Muscle layer of colon (tissue), 2 donors: ENCODE data around the gene C3.
"Not testable (repeated sequence)": the region's sequence is repeated elsewhere in the genome, so short reads cannot be mapped to it uniquely, and the experiment has no call there.

ENCODE experiments used
- H3K27ac ChIP-seq: one replicate; pipeline ENCODE4 v1.7.0; 2013; ENCODE audit warnings: low read depth, mild to moderate bottlenecking, low read length, moderate library complexity
- H3K27me3 ChIP-seq, 2 donors: one replicate each; pipeline ENCODE4 v1.7.0; 2013; ENCODE audit warnings: low read length in 2 of 2, mild to moderate bottlenecking in 2 of 2; ENCODE audit not compliant: insufficient read depth in 2 of 2, control insufficient read depth in 1 of 2
- H3K36me3 ChIP-seq: one replicate; pipeline ENCODE4 v1.7.0; 2013; ENCODE audit warnings: mild to moderate bottlenecking, low read length; ENCODE audit not compliant: insufficient read depth
- H3K4me1 ChIP-seq: one replicate; pipeline ENCODE4 v1.7.0; 2013; ENCODE audit warnings: mild to moderate bottlenecking, low read length; ENCODE audit not compliant: insufficient read depth
- H3K4me3 ChIP-seq, 2 donors: one replicate each; pipeline ENCODE4 v1.7.0; 2013; ENCODE audit warnings: low read length in 2 of 2, low read depth in 1 of 2, mild to moderate bottlenecking in 1 of 2, moderate library complexity in 1 of 2
- H3K9ac ChIP-seq: one replicate; pipeline ENCODE4 v1.7.0; 2013; ENCODE audit warnings: low read length
- H3K9me3 ChIP-seq: one replicate; pipeline ENCODE4 v1.7.0; 2013; ENCODE audit warnings: mild to moderate bottlenecking, low read length
- donor health status: abdominal sarcoma.
- donor health status: Adenocarcinoma of cecum.

The C3 gene

DNA sequence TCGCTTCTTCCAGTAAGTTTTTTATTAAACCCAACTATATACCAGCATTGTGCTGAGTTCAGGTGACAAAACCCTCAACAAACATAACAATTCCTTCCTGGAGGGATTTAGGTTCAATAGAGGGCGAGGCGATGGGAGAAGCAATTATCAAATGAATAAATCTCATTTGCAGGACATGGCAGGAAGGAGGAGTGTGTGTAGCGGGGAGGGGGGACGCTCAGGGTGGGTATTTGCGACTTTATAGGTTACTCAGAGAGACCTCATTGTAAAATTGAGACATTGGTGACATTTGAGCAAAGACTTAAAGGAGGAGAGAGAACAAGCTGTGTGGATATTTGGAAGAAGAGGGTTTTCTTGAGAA, 3.9 kb downstream of the C3 start:
- Histone ChIP-seq H3K4me1 (no peaks in the 10 kb centered on the region), H3K36me3 (peaks cover 7% of the 10 kb centered on the region), H3K27ac (no peak overlapping the region), H3K4me3 (no peak overlapping the region), H3K27me3 (peaks cover 0 to 1% of the 10 kb centered on the region in 2 donors), H3K9ac (no peak overlapping the region), H3K9me3 (no peaks in the 10 kb centered on the region)

DNA sequence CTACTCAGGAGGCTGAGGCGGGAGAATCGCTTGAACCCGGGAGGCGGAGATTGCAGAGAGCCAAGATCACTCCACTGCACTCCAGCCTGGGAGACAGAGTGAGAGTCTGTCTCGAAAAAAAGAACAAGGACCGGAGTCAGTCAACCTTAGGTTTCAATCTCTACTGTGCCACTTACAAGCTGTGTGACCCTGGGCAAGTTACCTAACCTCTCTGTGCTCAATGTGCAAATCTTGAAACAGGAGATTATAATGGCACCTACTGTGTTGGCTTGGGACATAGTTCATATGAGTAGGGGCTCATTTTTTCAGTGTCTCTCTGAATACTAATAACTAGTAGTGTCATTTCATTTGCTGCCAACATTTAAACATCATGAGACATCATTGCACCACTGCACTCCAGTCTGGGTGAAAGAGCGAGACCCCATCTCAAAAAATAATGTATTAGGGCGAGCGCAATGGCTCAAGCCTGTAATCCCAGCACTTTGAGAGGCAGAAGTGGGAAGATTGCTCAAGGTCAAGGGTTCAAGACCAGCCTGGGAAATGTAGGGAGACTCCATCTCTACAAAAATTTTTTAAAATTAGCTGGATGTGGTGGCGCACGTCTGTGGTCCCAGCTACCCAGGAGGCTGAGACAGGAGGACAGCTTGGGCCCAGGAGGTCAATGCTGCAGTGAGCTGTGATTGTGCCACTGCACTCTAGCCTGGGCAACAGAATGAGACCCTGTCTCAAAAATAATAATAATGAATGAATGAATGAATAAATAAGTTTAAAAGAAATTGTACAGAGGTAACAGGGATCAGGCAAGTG, 5.5 kb downstream of the C3 start:
- Histone ChIP-seq H3K36me3 (peaks cover 7% of the 10 kb centered on the region), H3K4me3 (no peak overlapping the region), H3K9ac (no peak overlapping the region), H3K4me1 (no peaks in the 10 kb centered on the region), H3K27ac (no peak overlapping the region), H3K27me3 (peaks cover 0 to 15% of the 10 kb centered on the region in 2 donors), H3K9me3 (no peaks in the 10 kb centered on the region)

DNA sequence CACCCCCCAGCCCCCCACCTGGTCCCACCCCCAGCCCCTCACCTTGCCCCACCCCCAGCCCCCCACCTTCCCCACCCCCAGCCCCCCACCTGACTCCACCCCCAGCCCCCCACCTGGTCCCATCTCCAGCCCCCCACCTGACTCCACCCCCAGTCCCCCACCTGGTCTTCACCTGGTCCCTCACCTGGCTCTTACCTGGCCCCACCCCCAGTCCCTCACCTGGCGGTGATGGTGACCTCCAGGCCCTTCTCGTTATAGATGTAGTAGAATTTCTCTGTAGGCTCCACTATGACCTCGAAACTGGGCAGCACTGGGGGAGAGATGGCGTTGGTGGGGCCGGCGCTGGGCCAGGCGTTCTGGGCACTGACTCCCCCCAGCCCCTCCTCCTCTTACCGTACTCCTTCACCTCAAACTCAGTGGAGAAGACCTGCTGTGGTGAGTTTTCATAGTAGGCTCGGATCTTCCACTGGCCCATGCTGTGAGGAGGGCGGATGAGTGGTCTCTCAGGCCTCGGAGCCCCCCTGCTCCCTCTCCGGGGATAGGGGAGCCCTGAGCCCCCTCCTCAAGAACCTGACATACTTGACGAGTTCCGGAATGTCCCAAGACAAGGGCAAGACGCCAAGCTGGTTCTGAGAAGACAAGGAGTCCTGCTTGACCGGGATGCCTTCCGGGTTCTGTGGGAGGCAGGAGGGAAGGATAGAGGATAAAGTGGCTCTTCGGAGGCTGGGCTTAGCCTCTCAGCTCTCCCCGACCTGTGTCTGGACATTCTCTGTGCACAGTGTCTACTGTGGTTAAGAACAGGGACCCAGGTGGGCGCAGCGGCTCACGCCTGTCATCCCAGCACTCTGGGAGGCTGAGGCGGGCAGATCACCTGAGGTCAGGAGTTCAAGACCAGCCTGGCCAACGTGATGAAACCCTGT, 6.4 kb downstream of the C3 start:
- Histone ChIP-seq H3K36me3 (peaks cover 7% of the 10 kb centered on the region), H3K27me3 (peaks cover 0 to 20% of the 10 kb centered on the region in 2 donors), H3K4me3 (no peak overlapping the region)

DNA sequence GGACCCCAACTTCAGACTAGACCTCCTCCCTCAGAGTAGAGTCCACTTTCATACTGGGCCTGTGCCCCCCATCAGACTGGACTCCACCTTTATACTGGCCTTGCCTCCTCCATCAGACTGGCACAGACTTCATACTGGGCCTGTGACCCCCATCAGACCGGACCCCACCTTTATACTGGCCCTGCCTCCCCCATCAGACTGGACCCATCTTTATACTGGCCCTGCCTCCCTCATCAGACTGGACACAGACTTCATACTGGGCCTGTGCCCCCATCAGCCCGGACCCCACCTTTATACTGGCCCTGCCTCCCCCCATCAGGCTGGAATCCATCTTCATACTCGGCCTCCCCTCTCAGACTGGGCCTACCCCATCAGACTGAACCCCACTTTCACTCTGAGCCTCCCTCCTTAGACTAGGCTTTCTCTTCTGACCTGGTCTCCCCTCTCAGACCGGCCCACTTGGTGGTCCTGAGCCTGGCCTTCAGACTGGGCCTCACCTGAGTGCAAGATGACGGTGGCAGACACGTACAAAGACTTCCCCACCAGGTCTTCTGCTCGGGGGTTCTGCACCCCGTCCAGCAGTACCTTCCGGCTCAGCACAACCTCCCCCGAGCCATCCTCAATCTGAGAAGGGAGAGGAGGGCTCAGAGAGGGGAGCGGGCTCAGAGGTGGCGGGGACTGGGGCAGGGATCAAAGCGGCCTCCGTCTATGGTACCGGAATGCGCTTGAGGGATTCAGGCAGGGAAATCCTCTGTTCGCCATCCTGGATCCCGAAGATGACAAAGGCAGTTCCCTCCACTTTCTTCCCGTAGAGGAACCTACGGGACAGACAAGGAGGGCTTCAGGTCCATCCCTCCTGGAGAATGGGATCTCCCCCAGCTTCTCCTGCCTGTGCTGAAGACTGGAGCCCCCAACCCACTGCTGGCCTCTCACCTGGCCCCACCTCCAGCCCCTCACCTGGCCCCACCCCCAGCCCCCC, 7.5 kb downstream of the C3 start:
- Histone ChIP-seq H3K27ac (no peak overlapping the region), H3K4me3 (no peak overlapping the region), H3K4me1 (no peaks in the 10 kb centered on the region), H3K36me3 (peaks cover 7% of the 10 kb centered on the region), H3K9me3 (no peaks in the 10 kb centered on the region), H3K9ac (no peak overlapping the region), H3K27me3 (peaks cover 0 to 20% of the 10 kb centered on the region in 2 donors)

More for the DNA sequence above, 6.4 kb downstream of the C3 start:
- no peak overlapping the region for H3K27ac ChIP-seq
- no peaks in the 10 kb centered on the region for H3K9me3 ChIP-seq
- H3K4me1 ChIP-seq = no peaks in the 10 kb centered on the region
- no peak overlapping the region for H3K9ac ChIP-seq

DNA sequence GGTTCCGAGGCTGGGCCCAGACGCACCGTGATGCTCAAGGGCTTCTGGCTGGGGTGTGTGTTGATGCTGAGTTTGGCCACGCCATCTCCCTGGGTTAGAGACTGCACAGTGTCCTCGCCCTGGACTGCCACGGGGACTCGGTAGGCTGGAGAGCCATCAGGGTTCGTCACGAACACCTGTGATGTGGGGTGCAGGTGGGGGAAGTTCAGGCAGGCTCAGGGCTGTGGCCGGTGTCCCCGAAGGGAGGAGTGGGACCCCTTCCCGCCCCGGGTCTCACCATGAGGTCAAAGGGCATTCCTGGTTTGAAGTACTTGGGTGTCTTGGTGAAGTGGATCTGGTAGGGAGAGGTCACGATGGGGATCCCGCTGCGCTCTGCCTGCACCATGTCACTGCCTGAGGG, 8.2 kb downstream of the C3 start:
- H3K9me3 ChIP-seq = no peaks in the 10 kb centered on the region
- H3K27ac ChIP-seq = no peak overlapping the region
- H3K27me3 ChIP-seq = peaks cover 0 to 20% of the 10 kb centered on the region in 2 donors
- no peak overlapping the region for H3K4me3 ChIP-seq
- no peak overlapping the region for H3K9ac ChIP-seq
- peaks cover 1% of the 10 kb centered on the region for H3K36me3 ChIP-seq
- no peaks in the 10 kb centered on the region for H3K4me1 ChIP-seq

DNA sequence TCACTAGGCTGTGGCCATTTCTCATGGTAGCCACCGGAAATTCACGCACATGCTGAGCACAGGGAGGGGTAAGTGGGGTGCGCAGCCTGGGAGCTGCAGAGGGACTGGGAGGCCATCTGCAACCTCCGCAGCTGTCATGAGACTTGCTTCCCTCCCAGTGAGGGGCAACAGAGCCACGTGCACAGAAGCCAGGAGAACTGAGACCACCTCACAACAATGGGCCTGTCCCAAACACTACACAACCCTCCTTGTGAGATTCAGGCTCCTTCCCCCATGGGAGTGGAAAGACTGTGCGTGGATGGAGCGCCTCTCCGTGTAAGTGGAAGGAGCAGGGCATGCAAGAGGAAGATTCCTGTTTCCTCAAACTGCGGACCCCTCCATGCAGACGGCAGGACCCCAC, 8.8 kb downstream of the C3 start:
- Histone ChIP-seq H3K4me3 (no peak overlapping the region), H3K36me3 (no peaks in the 10 kb centered on the region), H3K27me3 (peaks cover 0 to 22% of the 10 kb centered on the region in 2 donors), H3K27ac (no peak overlapping the region), H3K9me3 (no peaks in the 10 kb centered on the region), H3K9ac (no peak overlapping the region), H3K4me1 (no peaks in the 10 kb centered on the region)

DNA sequence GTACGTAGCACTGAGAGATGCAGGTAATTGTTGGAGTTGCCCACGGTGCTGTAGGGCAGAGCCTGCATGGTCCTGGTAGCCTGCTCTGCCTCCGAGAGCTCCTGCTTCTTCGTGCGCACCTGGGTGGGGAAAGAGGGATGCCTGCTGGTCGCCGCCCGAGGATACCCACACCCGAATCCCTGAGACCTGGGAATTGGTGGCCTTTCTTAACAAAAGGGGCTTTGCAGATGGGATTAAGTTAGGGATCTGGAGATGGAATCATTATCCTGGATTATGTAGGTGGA, 9.4 kb downstream of the C3 start:
- Histone ChIP-seq H3K9me3 (no peaks in the 10 kb centered on the region), H3K4me1 (no peaks in the 10 kb centered on the region), H3K9ac (no peak overlapping the region), H3K4me3 (no peak overlapping the region), H3K27me3 (peaks cover 0 to 24% of the 10 kb centered on the region in 2 donors), H3K36me3 (no peaks in the 10 kb centered on the region), H3K27ac (no peak overlapping the region)

DNA sequence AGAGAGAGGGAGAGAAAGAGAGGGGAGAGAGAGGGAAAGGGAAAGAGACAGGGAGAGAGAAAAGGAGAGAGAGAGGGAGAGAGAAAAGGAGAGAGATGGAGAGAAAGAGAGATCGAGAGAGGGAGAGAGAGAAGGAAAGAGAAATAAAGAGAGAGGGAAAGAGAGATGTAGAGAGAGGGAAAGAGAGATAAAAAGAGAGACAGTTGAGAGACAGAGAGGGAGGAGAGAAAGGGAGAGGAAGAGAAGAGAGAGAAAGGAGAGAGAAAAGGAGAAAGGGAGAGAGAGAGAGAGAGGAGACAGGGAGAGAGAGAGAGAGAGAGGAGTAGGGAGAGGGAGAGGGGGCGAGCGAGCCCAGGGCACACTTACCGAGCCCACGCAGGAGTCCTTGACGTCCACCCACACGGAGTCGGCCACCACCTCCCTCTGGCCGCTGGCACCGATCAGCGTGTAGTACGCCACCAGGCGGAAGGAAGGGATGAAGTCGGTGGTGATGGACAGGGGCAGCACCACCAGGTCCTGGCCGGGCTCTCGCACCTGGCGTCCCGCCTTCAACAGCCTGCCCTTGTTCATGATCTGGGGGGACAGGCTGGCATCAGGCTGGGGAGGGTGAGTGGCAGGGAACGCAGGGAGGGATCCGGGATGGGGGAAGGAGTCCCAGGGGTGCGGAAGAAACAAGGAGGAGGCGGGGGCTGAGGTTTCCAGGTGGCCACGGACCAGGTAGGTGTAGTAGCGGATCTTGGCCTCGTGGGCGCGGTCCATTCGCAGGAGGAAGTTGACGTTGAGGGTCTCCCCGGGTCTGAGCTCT, 10.0 kb downstream of the C3 start:
- Histone ChIP-seq H3K9me3 (no peaks in the 10 kb centered on the region), H3K4me3 (no peak overlapping the region), H3K27me3 (peaks cover 0 to 24% of the 10 kb centered on the region in 2 donors), H3K36me3 (no peaks in the 10 kb centered on the region), H3K4me1 (no peaks in the 10 kb centered on the region), H3K9ac (no peak overlapping the region), H3K27ac (no peak overlapping the region)

DNA sequence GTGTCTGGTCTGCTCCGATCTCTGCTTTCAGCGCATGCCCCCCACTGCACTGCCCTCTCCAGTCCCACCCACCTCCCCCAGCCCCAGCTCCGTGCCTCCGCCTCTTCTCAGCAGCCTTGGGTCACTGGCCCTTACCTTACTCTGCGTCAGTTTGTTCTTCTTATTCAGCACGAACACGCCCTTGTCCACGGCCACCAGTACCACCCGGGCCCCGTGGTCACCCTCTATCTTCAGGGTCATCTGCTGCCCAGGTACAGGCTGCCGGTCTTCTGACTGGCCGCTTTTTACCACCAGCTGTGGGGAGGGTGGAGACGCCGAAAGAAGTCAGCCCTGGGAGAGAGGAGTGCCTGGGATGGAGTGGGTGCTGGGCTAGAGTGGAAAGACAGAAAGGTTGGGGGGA, 10.9 kb downstream of the C3 start:
- Histone ChIP-seq H3K4me1 (no peaks in the 10 kb centered on the region), H3K27me3 (peaks cover 0 to 24% of the 10 kb centered on the region in 2 donors), H3K36me3 (no peaks in the 10 kb centered on the region), H3K4me3 (no peak overlapping the region), H3K9ac (no peak overlapping the region), H3K27ac (no peak overlapping the region), H3K9me3 (no peaks in the 10 kb centered on the region)

DNA sequence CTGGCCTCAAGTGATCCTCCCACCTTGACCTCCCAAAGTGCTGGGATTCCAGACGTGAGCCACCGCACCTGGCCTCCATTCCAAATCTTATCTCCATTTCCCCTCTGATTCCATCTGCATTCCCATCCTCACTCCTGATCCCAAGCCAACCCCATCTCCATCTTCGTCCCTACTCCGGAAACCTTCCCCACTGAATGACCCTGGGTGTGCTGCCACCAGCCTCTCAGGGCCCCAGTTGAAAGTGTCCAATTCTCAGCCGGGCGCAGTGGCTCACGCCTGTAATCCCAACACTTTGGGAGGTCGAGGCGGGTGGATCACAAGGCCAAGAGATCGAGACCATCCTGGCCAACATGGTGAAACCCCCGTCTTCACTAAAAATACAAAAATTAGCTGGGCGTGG, 11.5 kb downstream of the C3 start:
- not testable (repeated sequence) for H3K9me3 ChIP-seq, H3K9ac ChIP-seq, H3K27ac ChIP-seq, H3K36me3 ChIP-seq, H3K4me3 ChIP-seq, H3K4me1 ChIP-seq
- peaks cover 0 to 24% of the 10 kb centered on the region in 2 donors for H3K27me3 ChIP-seq
